Prostate gland (tissue), 2 donors: Measurements from ENCODE around the gene C10orf67. TPM values are rescaled to one million over a fixed set of nuclear protein-coding genes. Genes with fewer than 3 reads are reported as not detected.

ENCODE experiments used
- DNase-seq: peaks from one replicate; pipeline ENCODE4 v3.0.0-alpha.2; 2019; ENCODE audit warnings: low spot score
- H3K27ac ChIP-seq, 2 donors: fragments of 200-600 bp; sonication (generic); 2 replicates each; pipeline ENCODE4 v1.5.1; 2017 to 2019
- H3K27me3 ChIP-seq: fragments of 200-600 bp; sonication (generic); replicated peaks from 2 replicates; pipeline ENCODE4 v1.5.1; 2019; ENCODE audit not compliant: insufficient read depth
- H3K36me3 ChIP-seq, 2 donors: fragments of 200-600 bp; sonication (generic); 1 replicate in 1 of 2; 2 replicates in 1 of 2; pipeline versions ENCODE4 v1.5.1 to v1.8.1; 2017 to 2019
- H3K4me1 ChIP-seq: fragments of 200-600 bp; sonication (generic); replicated peaks from 2 replicates; pipeline ENCODE4 v1.5.1; 2019
- H3K4me3 ChIP-seq, 2 donors: fragments of 200-600 bp; sonication (generic); 2 replicates each; pipeline ENCODE4 v1.5.1; 2017 to 2019
- H3K9me3 ChIP-seq: fragments of 200-600 bp; sonication (generic); 2 replicates; pipeline ENCODE4 v1.5.1; 2017
- CTCF ChIP-seq, 4 experiments: fragments of 200-600 bp in 2 of 4; fragments of 450-650 bp in 2 of 4; sonication (generic) in 2 of 4; IDR thresholded peaks; 1 replicate in 3 of 4; 2 replicates in 1 of 4; pipeline ENCODE4 v1.5.1; 2016 to 2019; ENCODE audit warnings: antibody characterized with exemption in 4 of 4, mild to moderate bottlenecking in 2 of 4, moderate library complexity in 2 of 4
- POLR2A ChIP-seq: fragments of 450-650 bp; IDR thresholded peaks from one replicate; pipeline ENCODE4 v1.6.1; 2016; ENCODE audit warnings: antibody characterized with exemption, mild to moderate bottlenecking
- POLR2AphosphoS5 ChIP-seq: sonication (generic); formaldehyde crosslinking; IDR thresholded peaks from one replicate; pipeline ENCODE4 v1.6.1; 2017; ENCODE audit warnings: antibody characterized with exemption
- WGBS: methylation state at CpG from one replicate; pipeline ENCODE4 v1.1.5; 2018; 5-methylcytosine and 5-hydroxymethylcytosine counted together
- intact Hi-C: fragments of 100-400 bp; cut with DNase I; formaldehyde crosslinking; loops from one replicate; pipeline ENCODE4 v1.14.2; 2022
- total RNA-seq, 2 donors: library from RNA; depleted of rRNA; stranded (reverse); fragments of >200 nt; gene quantifications; one replicate each; pipeline ENCODE4 v1.1.0, GENCODE V29; 2016

Gene C10orf67
- total RNA-seq, 2 donors from 2014 or later: 1.0 TPM; not detected in 1

- TF ChIP-seq POLR2AphosphoS5 (no peak), CTCF (IDR thresholded peaks at IDR 0.05) (no peak), POLR2A (no peak)
- no peak for DNase-seq
- WGBS: 38% methylated on average over 3 of the region's 3 CpGs
- H3K9me3 ChIP-seq: no peaks in the 10 kb centered on the region
- H3K4me3 ChIP-seq: no peak overlapping the region
- H3K36me3 ChIP-seq: no peaks in the 10 kb centered on the region
- no peaks in the 10 kb centered on the region for H3K4me1 ChIP-seq
- H3K27me3 ChIP-seq: no peaks in the 10 kb centered on the region
- intact Hi-C loops: no loop called here
- no peak overlapping the region for H3K27ac ChIP-seq
Measured at GRCh38 chr10:23238015-23238414, 106.6 kb downstream of the C10orf67 start.

- intact Hi-C loops: no loop called here
Measured at GRCh38 chr10:23230582-23230981, 114.0 kb downstream of the C10orf67 start.

GRCh38 chr10:23217471-23217870, 127.1 kb downstream of the C10orf67 start:
- Histone ChIP-seq H3K9me3 (no peaks in the 10 kb centered on the region), H3K4me3 (no peak overlapping the region), H3K36me3 (no peaks in the 10 kb centered on the region), H3K27me3 (no peaks in the 10 kb centered on the region), H3K27ac (no peak overlapping the region), H3K4me1 (no peaks in the 10 kb centered on the region)
- DNase-seq: no peak
- intact Hi-C loops: no loop called here
- 93% methylated on average over 1 of the region's 1 CpG for WGBS
- no peak for TF ChIP-seq POLR2AphosphoS5
- TF ChIP-seq CTCF (IDR thresholded peaks at IDR 0.05): no peak
- no peak for TF ChIP-seq POLR2A

More at GRCh38 chr10:23230582-23230981, 114.0 kb downstream of the C10orf67 start:
- 73% methylated on average over 1 of the region's 1 CpG for WGBS
- H3K9me3 ChIP-seq: no peaks in the 10 kb centered on the region
- TF ChIP-seq CTCF (IDR thresholded peaks at IDR 0.05) (no peak), POLR2A (no peak), POLR2AphosphoS5 (no peak)
- H3K4me1 ChIP-seq: no peaks in the 10 kb centered on the region
- H3K27ac ChIP-seq: no peak overlapping the region
- H3K4me3 ChIP-seq: no peak overlapping the region
- DNase-seq: no peak
- H3K36me3 ChIP-seq: no peaks in the 10 kb centered on the region
- no peaks in the 10 kb centered on the region for H3K27me3 ChIP-seq

GRCh38 chr10:23205972-23206642, 138.5 kb downstream of the C10orf67 start:
- Histone ChIP-seq H3K27me3 (peaks cover 16% of the 10 kb centered on the region), H3K4me3 (no peak overlapping the region), H3K4me1 (no peaks in the 10 kb centered on the region), H3K27ac (no peak overlapping the region), H3K9me3 (no peaks in the 10 kb centered on the region), H3K36me3 (no peaks in the 10 kb centered on the region)
- TF ChIP-seq POLR2A: no peak
- WGBS: 31% methylated on average over 3 of the region's 3 CpGs
- DNase-seq: no peak
- intact Hi-C loops: no loop called here

GRCh38 chr10:23204773-23205172, 139.8 kb downstream of the C10orf67 start:
- 14% methylated on average over 10 of the region's 10 CpGs for WGBS
- no peaks in the 10 kb centered on the region for H3K4me1 ChIP-seq
- H3K36me3 ChIP-seq: no peaks in the 10 kb centered on the region
- H3K27me3 ChIP-seq: peaks cover 21% of the 10 kb centered on the region
- intact Hi-C loops: no loop called here
- H3K4me3 ChIP-seq: no peak overlapping the region
- TF ChIP-seq POLR2A: no peak
- no peaks in the 10 kb centered on the region for H3K9me3 ChIP-seq
- no peak overlapping the region for H3K27ac ChIP-seq
- DNase-seq: no peak
